Sigmoid colon (tissue), 4 donors: Measurements from ENCODE around the gene ZNF532.

Experiments
- CTCF ChIP-seq, 4 experiments: fragments of 450-650 bp in 3 of 4; fragments of 200-600 bp in 1 of 4; IDR thresholded peaks; one replicate each; pipeline ENCODE4 v1.5.1; 2016 to 2019; ENCODE audit warnings: antibody characterized with exemption in 4 of 4, mild to moderate bottlenecking in 3 of 4, moderate library complexity in 2 of 4
- EP300 ChIP-seq, 4 donors: sonication (generic); formaldehyde crosslinking; IDR thresholded peaks; one replicate each; pipeline ENCODE4 v1.6.1; 2017; ENCODE audit warnings: antibody characterized with exemption in 4 of 4
- POLR2A ChIP-seq, 2 donors: fragments of 450-650 bp; IDR thresholded peaks; one replicate each; pipeline ENCODE4 v1.6.1; 2016; ENCODE audit warnings: antibody characterized with exemption in 2 of 2, mild to moderate bottlenecking in 2 of 2, moderate library complexity in 2 of 2
- POLR2AphosphoS5 ChIP-seq, 4 donors: sonication (generic); formaldehyde crosslinking; IDR thresholded peaks; one replicate each; pipeline ENCODE4 v1.6.1; 2017; ENCODE audit warnings: antibody characterized with exemption in 4 of 4

DNA sequence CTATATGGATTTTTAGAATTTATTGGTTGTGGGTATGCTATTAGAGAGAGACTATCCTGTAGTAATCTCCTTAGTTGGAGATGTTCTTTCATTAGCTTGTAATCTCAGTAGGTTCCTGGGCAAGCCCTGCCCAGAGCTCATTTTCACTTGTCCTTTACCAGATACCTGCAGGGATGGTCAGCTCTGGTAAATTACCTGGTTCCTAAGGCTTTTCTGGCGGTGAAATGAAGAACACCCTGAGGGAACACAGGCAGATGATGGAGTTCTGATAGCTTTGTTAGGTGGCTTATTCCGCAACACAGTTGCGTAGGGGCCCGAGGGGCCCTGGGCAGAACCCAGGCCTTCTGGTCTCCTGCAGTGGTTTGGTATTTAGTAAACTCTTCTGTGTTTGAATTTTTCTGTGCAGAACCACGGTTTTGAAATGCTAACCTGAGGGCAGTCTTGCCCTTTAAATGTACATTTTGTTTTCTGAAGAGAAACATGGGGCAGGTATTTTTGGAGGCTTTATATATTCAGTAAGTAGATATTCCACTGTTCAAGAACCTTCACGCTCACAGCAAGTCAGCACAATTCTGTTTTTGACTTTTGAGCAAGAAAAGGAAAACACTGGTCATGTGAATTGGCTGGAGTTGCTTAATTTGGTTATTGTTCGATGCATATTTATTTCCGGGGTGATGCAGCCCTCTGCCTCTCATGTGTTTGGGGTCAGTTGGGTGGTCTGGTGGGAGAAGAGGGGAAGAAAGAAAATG, 22.4 kb downstream of the ZNF532 start:
- TF ChIP-seq POLR2A (IDR thresholded peaks at IDR 0.05) (no peak), CTCF (IDR thresholded peaks at IDR 0.05) (no peak), POLR2AphosphoS5 (IDR thresholded peaks at IDR 0.05) (no peak), EP300 (IDR thresholded peaks at IDR 0.05) (no peak)
